Stimulated activated CD8-positive, alpha-beta memory T cell treated with anti-CD3 and anti-CD28 coated beads, Interleukin-7, amount 100 ng/mL, for 48 hours (primary cell): Measurements from ENCODE around the gene ARID5B.

ENCODE experiments used
- DNase-seq, 2 donors: peaks; one replicate each; pipeline ENCODE4 v3.0.0-alpha.2; 2020; ENCODE audit warnings: low read depth in 1 of 2; ENCODE audit errors: extremely low read depth in 1 of 2

Gene ARID5B

GRCh38 chr10:61887772-61888171 is 13.7 kb upstream of the ARID5B start:
- DNase-seq: no peak

DNA sequence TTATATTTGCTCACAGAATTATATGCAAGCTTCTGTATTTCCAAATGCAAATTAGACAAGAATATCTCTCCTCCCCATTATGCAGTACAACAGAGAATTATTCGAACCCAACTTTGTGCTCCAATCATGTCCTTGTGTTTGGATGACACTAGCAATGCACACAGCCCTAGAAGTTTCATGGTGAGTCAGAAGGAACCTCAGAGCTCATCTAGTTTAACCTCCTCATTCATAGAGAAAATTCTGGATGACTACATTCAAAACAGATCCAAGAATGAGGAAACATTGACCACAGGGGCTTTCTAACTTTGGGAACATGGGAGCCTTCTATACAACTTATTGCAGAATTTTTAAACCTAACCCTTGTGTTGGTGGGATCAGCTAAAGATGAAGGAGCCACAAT is 12.8 kb upstream of the ARID5B start:
- no peak for DNase-seq

- no peak for DNase-seq
Observed at GRCh38 chr10:61890430-61890829, 11.1 kb upstream of the ARID5B start.

DNA sequence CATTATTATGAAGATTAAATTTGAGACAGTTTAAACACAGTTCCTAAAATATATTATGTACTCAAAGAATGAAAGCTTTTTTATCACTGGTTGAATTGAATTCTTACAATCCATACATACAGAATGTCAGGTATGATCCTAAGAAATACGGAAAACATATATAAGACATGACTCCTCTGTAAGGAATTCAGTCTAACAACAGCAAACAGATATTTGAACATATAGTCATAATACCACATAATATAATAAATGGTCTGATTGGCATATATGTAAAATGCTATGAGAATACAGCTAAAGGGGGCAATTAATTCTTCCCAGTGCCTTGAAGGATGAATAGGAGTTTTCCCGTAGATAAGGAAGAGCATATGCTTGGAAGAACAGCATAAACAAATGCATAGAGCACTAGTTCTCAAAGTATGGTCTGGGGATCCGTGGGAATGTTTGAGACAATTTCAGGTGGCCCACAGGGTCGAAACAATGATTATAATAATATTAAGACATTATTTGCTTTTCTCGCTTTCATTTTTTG is 10.6 kb upstream of the ARID5B start:
- DNase-seq: no peak

GRCh38 chr10:61891906-61892585 is 9.5 kb upstream of the ARID5B start:
- no peak for DNase-seq

DNA sequence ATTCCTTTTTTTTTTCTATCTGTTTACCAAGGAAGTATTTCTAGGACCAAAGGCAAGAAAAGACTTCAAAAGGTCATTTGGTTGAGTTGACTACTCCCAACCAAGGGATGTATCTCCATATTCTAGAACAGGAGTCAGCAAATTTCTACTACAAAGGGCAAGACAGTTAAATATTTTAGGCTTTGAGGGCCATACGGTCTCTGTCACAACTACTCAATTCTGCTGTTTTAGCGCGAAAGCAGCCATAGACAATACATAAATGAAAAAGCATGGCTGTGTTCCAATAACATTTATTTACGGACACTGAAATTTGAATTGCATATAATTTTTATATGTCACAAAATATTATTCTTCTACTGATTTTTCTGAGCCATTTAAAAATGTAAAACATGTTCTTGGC is 8.5 kb upstream of the ARID5B start:
- no peak for DNase-seq

DNA sequence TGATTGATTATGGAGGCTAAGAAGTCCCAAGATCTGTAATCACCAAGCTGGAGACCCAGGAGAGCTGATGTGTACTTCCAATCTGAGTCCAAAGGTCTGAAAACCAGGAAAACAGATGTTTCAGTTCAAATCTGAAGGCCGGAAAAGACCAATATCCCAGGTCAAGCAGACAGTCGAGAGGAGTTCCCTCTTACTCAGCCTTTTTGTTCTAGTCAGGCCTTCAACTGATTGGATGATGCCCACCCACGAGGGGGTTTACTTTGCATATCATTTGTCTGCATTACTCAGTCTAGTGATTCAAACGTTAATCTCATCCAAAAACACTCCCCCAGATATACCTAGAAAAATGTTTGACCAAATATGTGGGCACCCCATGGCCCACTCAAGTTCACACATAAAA is 7.4 kb upstream of the ARID5B start:
- no peak for DNase-seq

DNA sequence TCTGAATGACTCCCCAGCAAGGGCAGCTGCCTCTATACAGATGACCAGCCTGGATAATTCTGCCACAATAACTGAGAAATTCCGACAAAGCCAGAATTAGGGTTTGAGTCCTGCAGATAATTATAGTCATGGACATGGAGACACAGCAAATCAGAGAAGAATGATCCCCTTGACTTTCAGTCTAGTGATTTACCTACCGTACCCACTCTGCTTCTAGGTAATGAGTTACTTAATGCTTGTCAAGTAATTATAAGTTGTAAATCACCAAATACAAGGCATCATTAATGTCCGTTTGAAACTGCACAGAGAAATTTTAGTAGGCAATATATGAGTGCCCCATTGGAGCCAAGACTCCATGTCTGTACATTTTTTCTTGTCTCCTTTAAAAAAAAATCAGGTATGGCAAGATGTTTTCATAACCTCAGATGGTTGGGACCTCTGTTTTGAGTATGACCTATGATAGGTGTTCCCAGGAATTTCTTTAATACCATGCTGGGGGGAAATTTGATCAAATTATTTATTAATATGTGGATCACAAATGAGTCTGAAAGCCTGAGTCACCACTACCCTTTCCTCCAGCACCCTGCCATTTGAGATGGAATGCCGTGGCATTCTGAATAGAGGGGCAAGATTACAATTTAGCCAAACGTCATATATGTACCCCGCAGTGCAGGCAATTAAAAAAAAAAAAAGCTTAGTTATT is 5.5 kb upstream of the ARID5B start:
- DNase-seq: no peak

DNA sequence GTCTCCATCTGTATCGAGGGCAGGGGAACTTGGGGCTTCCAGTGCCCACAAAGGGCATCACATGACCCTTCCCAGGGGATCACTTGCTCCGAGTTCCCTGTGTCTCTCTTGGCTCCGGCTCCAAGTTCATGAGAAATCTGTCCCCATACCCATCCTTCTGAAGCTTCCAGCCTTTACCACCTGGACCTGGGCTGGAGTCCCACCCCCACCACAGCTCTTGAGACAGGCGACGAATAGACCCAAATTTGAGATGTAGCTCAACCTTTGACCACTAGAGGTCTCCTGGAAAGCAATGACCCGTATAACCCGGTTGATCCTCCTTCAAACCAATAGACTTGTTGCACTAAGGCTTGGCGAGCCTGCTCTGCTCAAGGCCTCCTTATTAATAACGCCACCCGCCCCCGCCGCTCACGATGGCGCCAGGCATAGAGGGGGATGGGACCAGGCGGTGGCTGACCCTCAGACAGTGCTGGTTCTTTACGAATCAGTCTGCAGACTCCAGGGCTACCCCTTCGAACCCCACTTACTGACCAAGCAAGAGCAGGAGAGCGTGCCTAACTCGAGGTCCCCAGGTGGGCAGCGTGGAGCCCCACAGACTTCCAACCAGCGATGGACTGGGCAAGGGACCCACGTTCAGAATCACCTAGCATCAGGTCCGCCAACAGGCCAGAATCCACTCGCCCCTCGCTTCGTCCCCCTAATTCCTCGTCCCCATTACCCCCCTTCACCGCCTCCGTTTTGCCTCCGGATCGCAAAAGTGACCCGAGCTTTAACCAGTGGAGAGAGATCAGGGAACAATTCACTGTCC is 4.4 kb upstream of the ARID5B start:
- peak in 1 of 2 donors; percentile 36 for DNase-seq

GRCh38 chr10:61897671-61898434 is 3.6 kb upstream of the ARID5B start:
- DNase-seq: no peak

- no peak for DNase-seq
Observed at GRCh38 chr10:61898435-61898778, 3.1 kb upstream of the ARID5B start.

DNA sequence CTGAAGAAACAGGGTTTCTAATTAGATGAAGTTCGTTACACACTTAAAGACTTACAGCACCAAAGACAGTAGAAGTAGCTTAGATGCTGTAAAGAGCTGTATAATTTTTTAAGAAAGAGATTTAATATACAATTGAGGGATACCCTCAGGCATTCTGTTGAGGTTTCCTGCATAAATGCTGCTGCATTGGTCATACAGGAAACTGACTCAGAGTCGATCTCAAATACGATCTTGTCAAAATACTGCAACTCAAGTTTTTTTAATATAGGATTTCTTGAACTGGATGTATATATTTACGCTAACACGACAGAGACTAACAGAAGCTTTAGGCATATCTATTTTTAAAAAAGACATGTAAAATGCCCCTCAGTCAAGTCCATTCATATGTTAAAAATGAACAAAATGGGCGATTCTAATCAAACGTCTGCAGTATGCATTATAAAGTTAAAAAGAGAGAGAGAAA is 2.4 kb upstream of the ARID5B start:
- no peak for DNase-seq

DNA sequence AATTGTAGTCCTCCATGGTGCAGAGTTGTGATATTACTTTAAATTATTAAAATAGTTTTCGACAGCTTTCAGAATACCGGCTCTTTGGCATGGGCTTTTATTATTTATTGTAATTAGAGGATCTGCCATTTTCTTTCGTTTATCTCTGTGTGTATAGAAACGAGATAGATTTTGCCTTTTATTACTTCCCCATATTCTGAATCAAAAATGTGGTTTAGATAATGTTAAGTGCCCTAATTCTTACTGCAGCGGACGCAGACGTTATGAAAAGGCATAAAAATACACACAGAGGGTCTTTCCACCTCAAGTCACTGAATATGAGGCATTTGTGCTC is 1.9 kb upstream of the ARID5B start:
- DNase-seq: no peak

- peak in 1 of 2 donors; percentile 33 for DNase-seq
Observed at GRCh38 chr10:61899997-61900828, 1.3 kb upstream of the ARID5B start.

- no peak for DNase-seq
Observed at GRCh38 chr10:61901829-61902444, 438 bp downstream of the ARID5B start.

DNA sequence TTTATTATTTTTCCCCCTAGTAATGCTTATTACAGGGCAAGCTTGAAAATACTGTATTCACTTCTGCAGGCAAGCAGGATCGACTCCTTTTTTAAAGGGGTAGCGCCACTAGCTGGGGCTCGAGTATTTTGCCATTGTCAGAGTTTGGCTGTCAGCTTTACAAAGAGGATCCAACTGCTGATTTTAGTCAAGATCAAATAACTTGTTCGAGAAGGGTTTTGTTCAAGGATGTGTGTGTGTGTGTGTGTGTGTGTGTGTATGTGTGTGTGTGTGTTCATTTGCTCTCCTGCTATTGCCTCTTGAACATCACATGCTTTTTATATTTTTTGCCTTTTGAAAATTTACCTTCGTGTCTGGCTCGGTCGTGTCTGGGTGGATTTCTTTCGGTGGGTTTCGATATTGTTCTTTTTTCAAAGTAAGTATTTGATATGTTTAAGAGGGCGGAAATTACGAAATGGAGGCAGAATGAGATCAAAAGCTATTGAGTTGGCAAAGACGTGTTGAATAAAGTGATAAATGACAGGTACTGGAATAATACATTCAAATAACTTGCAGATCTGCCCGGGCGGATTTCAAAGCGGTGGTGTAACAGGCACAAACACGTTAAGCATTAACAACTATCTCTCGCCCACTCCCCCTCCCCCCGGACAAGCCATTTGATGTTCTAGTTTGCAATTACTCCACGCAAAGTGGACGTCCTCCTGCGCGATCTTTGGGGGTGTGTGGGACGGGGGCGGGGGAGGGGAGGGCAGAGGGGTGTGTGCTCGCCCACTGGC is 1.1 kb downstream of the ARID5B start:
- peak in 1 of 2 donors; percentile 34 for DNase-seq

GRCh38 chr10:61903221-61903927 is 1.9 kb downstream of the ARID5B start:
- peak; percentile 57 to 73 for DNase-seq

DNA sequence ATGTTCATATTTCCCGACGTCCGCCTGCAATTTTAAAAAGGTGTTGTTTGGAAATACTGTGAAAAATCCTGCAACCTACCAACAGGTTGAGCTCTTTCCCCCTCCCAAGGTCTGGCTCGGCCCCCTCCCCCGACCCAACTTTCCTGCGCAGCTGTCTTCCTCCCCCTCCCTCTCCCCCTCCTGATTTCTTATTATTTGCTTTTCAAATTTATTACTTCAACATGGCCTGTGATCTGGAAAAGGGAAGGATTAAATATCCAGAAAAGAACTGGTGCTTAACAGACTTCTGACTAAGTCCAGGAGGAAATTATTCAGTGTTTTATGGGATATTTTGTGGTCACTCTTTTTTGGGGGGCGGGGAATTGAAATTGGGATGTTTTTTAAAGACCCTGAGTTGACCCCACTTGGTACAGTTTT is 2.4 kb downstream of the ARID5B start:
- DNase-seq: no peak
